GM23338 (cell line): ENCODE measurements around the gene SLC1A3. TPM values are rescaled to one million over a fixed set of nuclear protein-coding genes. Genes with fewer than 3 reads are reported as not detected.

Experiments used
- ATAC-seq: fragments of 200-7000 bp; cut with Tn5 transposase; 3 replicates; pipeline ENCODE4 v1.9.1; 2020
- DNase-seq: peaks from one replicate; pipeline ENCODE4 v3.0.0-alpha.2; 2015; ENCODE audit warnings: low spot score
- H2AFZ ChIP-seq: fragments of 200-600 bp; sonication (generic); 2 replicates; pipeline ENCODE4 v1.8.0; 2016; ENCODE audit warnings: antibody characterized with exemption, mild to moderate bottlenecking, moderate library complexity
- H3F3A ChIP-seq: fragments of 200-600 bp; sonication (generic); replicated peaks from 2 replicates; pipeline ENCODE4 v1.8.0; 2017; ENCODE audit warnings: antibody characterized with exemption, mixed run types, low read depth
- H3K27ac ChIP-seq: fragments of 200-600 bp; sonication (generic); 2 replicates; pipeline ENCODE4 v1.6.1; 2016; ENCODE audit warnings: low read depth
- H3K27me3 ChIP-seq: fragments of 200-600 bp; sonication (generic); 2 replicates; pipeline ENCODE4 v1.8.0; 2016; ENCODE audit warnings: mild to moderate bottlenecking, mixed run types, moderate library complexity; ENCODE audit not compliant: insufficient read depth
- H3K36me3 ChIP-seq: fragments of 200-600 bp; sonication (generic); 2 replicates; pipeline ENCODE4 v1.8.0; 2016; ENCODE audit warnings: mild to moderate bottlenecking; ENCODE audit not compliant: insufficient read depth
- H3K4me1 ChIP-seq: fragments of 200-600 bp; sonication (generic); 2 replicates; pipeline ENCODE4 v1.8.0; 2016; ENCODE audit warnings: mild to moderate bottlenecking, moderate library complexity; ENCODE audit not compliant: insufficient read depth
- H3K4me2 ChIP-seq: fragments of 200-600 bp; sonication (generic); 2 replicates; pipeline ENCODE4 v1.7.1; 2017; ENCODE audit warnings: mixed run types
- H3K4me3 ChIP-seq: fragments of 200-600 bp; sonication (generic); 2 replicates; pipeline ENCODE4 v1.6.1; 2016; ENCODE audit warnings: mixed run types
- H3K79me2 ChIP-seq: fragments of 200-600 bp; sonication (generic); replicated peaks from 2 replicates; pipeline ENCODE4 v1.8.0; 2017; ENCODE audit warnings: mild to moderate bottlenecking; ENCODE audit not compliant: insufficient read depth
- H3K9me2 ChIP-seq: fragments of 200-600 bp; sonication (generic); 2 replicates; pipeline ENCODE4 v1.8.0; 2017; ENCODE audit not compliant: insufficient read depth
- H4K20me1 ChIP-seq: fragments of 200-600 bp; sonication (generic); replicated peaks from 2 replicates; pipeline ENCODE4 v1.8.0; 2017; ENCODE audit warnings: mild to moderate bottlenecking; ENCODE audit not compliant: insufficient read depth
- H3K27ac Mint-ChIP-seq: 2 replicates; pipeline ENCODE4 v1.8.0; 2020; ENCODE audit warnings: inconsistent platforms, mild to moderate bottlenecking, moderate library complexity, mixed read lengths
- H3K27me3 Mint-ChIP-seq: 3 replicates; pipeline ENCODE4 v1.8.0; 2022; ENCODE audit warnings: low read depth, mild to moderate bottlenecking, moderate library complexity, mixed read lengths, inconsistent platforms; ENCODE audit not compliant: insufficient read depth, poor library complexity
- H3K36me3 Mint-ChIP-seq: 3 replicates; pipeline ENCODE4 v1.8.0; 2021; ENCODE audit warnings: low read depth, mild to moderate bottlenecking, inconsistent platforms, moderate library complexity, mixed read lengths
- H3K4me1 Mint-ChIP-seq: 3 replicates; pipeline ENCODE4 v1.8.0; 2020; ENCODE audit warnings: mild to moderate bottlenecking, inconsistent platforms, mixed read lengths
- H3K4me3 Mint-ChIP-seq: 3 replicates; pipeline ENCODE4 v1.8.0; 2021; ENCODE audit warnings: moderate library complexity, mild to moderate bottlenecking, inconsistent platforms, mixed read lengths
- H3K9me3 Mint-ChIP-seq: 3 replicates; pipeline ENCODE4 v1.8.0; 2020; ENCODE audit warnings: moderate library complexity, mild to moderate bottlenecking, inconsistent platforms, mixed read lengths
- CTCF ChIP-seq, 2 experiments: fragments of 200-600 bp in 1 of 2; sonication (generic) in 1 of 2; conservative IDR thresholded peaks; 2 replicates each; pipeline versions ENCODE4 v1.5.1 to v1.6.1; 2016 to 2017; ENCODE audit warnings: antibody characterized with exemption in 2 of 2, low read depth in 2 of 2, mild to moderate bottlenecking in 2 of 2, moderate library complexity in 1 of 2
- EZH2 ChIP-seq: fragments of 200-600 bp; sonication (generic); IDR thresholded peaks from one replicate; pipeline ENCODE4 v1.8.0; 2017; ENCODE audit warnings: antibody characterized with exemption, mild to moderate bottlenecking, low read depth; ENCODE audit not compliant: unreplicated experiment
- NANOG ChIP-seq: IDR thresholded peaks from 2 replicates; pipeline ENCODE4 v1.6.1; 2016; ENCODE audit warnings: antibody characterized with exemption, borderline replicate concordance
- POLR2AphosphoS5 ChIP-seq: IDR thresholded peaks from 2 replicates; pipeline ENCODE4 v1.6.1; 2016; ENCODE audit warnings: antibody characterized with exemption, low read depth
- REST ChIP-seq: IDR thresholded peaks from one replicate; pipeline ENCODE4 v1.6.1; 2018; ENCODE audit warnings: antibody characterized with exemption; ENCODE audit not compliant: unreplicated experiment
- STAT1 ChIP-seq: IDR thresholded peaks from one replicate; pipeline ENCODE4 v1.6.1; 2016; ENCODE audit warnings: antibody characterized with exemption; ENCODE audit not compliant: unreplicated experiment
- ZNF114 ChIP-seq: fragments of 250-450 bp; sonication (Bioruptor Pico); IDR thresholded peaks from 2 replicates; pipeline ENCODE4 v1.5.0; 2020; ENCODE audit warnings: mild to moderate bottlenecking, moderate library complexity
- polyA plus RNA-seq: library from polyadenylated mRNA; unstranded; fragments of >200 nt; fragmentation: Nextera tagmentation; extraction: Ambion mirVana; gene quantifications from 2 replicates; pipeline ENCODE4 v1.2.1, GENCODE V29; 2016
- total RNA-seq: library from RNA; depleted of rRNA; stranded (reverse); fragments of >200 nt; shearing (Covaris generic); gene quantifications from 2 replicates; pipeline ENCODE4 v1.2.3, GENCODE V29; 2014
- TF ChIP-seq, protein P1 (sequence below): IDR thresholded peaks from 2 replicates; pipeline ENCODE4 v1.6.1; 2016; ENCODE audit warnings: antibody characterized with exemption

The SLC1A3 gene
- total and polyA plus RNA-seq, 2 experiments from 2014 or later = 29.0 to 40.7 TPM

DNA sequence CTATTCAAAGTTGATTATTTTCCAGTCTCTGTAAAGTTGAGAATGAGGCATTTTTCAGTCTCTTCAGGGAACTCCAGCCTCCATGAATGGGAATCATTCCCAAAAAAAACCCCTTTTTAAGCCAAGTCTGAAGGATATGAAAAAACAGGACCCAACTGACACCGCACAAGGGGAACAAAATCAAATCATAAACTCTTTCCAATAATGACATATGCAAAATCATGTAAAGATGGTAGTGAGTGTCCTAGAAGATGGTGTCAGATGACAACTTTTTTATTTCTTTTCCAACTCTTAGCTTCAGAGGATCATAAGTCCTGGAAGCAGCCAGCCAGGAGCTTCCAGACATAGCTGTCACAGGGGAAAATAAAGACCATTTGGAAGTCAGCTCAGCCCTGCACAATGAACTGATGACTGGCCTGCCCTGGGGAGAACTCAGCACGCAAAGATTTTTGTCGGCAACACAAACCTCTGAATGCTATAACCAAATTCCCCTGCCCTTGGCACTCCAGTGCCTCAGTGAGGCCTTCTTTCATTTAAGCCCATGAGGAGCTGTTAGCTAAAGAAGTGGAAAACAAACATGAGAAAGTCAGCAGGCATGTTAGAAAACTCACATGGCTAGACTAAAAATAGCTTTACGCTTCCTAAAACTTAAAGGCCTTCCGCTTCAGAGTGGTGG is 85.4 kb downstream of the SLC1A3 start (continued):
- TF ChIP-seq CTCF (conservative IDR thresholded peaks at IDR 0.05; ENCODE audit: low read depth in 2 of 2) (no peak), NANOG (no peak)

- H3K27me3 Mint-ChIP-seq = peaks cover 18% of the 10 kb centered on the region
- Histone ChIP-seq H3K27ac (no peak overlapping the region), H3K4me2 (peak overlapping the region; percentile 85), H3F3A (peaks cover 2% of the 10 kb centered on the region; the same call in 1 of the 2 replicates), H3K27me3 (peaks cover 27% of the 10 kb centered on the region), H3K4me3 (peak overlapping the region; percentile 65), H4K20me1 (no peaks in the 10 kb centered on the region), H3K9me2 (no peaks in the 10 kb centered on the region), H2AFZ (peak overlapping the region; percentile 94), H3K36me3 (no peaks in the 10 kb centered on the region), H3K79me2 (no peaks in the 10 kb centered on the region), H3K4me1 (peaks cover 11% of the 10 kb centered on the region)
- TF ChIP-seq, protein P1, sequence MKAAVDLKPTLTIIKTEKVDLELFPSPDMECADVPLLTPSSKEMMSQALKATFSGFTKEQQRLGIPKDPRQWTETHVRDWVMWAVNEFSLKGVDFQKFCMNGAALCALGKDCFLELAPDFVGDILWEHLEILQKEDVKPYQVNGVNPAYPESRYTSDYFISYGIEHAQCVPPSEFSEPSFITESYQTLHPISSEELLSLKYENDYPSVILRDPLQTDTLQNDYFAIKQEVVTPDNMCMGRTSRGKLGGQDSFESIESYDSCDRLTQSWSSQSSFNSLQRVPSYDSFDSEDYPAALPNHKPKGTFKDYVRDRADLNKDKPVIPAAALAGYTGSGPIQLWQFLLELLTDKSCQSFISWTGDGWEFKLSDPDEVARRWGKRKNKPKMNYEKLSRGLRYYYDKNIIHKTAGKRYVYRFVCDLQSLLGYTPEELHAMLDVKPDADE = no peak
- TF ChIP-seq CTCF (conservative IDR thresholded peaks at IDR 0.05; ENCODE audit: low read depth in 2 of 2) = peak; percentile 80 to 94
- H3K36me3 Mint-ChIP-seq = no peaks in the 10 kb centered on the region
- H3K4me3 Mint-ChIP-seq = peak overlapping the region; percentile 67
- DNase-seq (peak; percentile 96), ATAC-seq (peak; percentile 77)
- no peaks in the 10 kb centered on the region for H3K9me3 Mint-ChIP-seq
- H3K27ac Mint-ChIP-seq = no peak overlapping the region
- peaks cover 22% of the 10 kb centered on the region for H3K4me1 Mint-ChIP-seq
These were observed 86.7 kb downstream of the SLC1A3 start for GRCh38 chr5:36692791-36693763.

DNA sequence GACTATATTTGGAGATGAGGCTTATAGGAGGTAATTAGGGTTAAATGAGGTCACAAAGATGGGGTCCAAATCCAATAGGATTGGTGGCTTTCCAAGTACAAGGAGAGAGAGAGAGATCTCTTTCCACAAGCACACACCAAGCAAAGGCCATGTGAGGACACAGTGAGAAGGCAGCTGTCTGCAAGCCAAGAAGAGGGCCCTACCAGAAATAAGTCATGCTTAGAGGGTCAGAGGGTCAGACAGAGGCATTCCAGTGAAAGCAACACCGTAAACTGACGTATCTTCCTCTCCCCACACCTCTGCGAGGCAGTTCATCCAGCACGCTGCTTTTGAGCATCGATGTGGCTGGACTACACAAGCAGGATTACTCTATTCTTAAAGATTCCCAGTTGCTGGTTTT is 87.9 kb downstream of the SLC1A3 start:
- DNase-seq = no peak
- TF ChIP-seq STAT1 (no peak), ZNF114 (CRISPR knock-in tag) (no peak), EZH2 (no peak), REST (no peak), POLR2AphosphoS5 (no peak)
- peaks cover 14% of the 10 kb centered on the region for H3K4me1 Mint-ChIP-seq

More for the DNA sequence above, 87.9 kb downstream of the SLC1A3 start:
- H3F3A ChIP-seq = no peaks in the 10 kb centered on the region; the same call in 1 of the 2 replicates
- no peak for ATAC-seq
- no peak overlapping the region for H2AFZ ChIP-seq
- no peaks in the 10 kb centered on the region for H4K20me1 ChIP-seq
- no peak overlapping the region for H3K4me3 ChIP-seq
- no peaks in the 10 kb centered on the region for H3K36me3 ChIP-seq
- H3K27me3 ChIP-seq = peaks cover 27% of the 10 kb centered on the region
- no peak overlapping the region for H3K27ac Mint-ChIP-seq
- H3K27ac ChIP-seq = no peak overlapping the region
- no peaks in the 10 kb centered on the region for H3K36me3 Mint-ChIP-seq
- peaks cover 11% of the 10 kb centered on the region for H3K4me1 ChIP-seq
- no peaks in the 10 kb centered on the region for H3K79me2 ChIP-seq
- no peaks in the 10 kb centered on the region for H3K9me2 ChIP-seq
- no peak overlapping the region for H3K4me2 ChIP-seq
- no peaks in the 10 kb centered on the region for H3K9me3 Mint-ChIP-seq
- no peak overlapping the region for H3K4me3 Mint-ChIP-seq
- H3K27me3 Mint-ChIP-seq = peaks cover 18% of the 10 kb centered on the region
